GM23248 (cell line): Measurements from ENCODE around the gene PPHLN1.

Experiments used
- EZH2 ChIP-seq: fragments of 200-600 bp; sonication (generic); IDR thresholded peaks from 2 replicates; pipeline ENCODE4 v1.6.1; 2018; ENCODE audit warnings: antibody characterized with exemption, mild to moderate bottlenecking; ENCODE audit not compliant: insufficient read depth, poor library complexity, severe bottlenecking
- EZH2phosphoT487 ChIP-seq: fragments of 200-600 bp; sonication (generic); IDR thresholded peaks from 2 replicates; pipeline ENCODE4 v1.6.1; 2018; ENCODE audit warnings: antibody characterized with exemption, moderate library complexity, mild to moderate bottlenecking, low read depth; ENCODE audit not compliant: insufficient read depth

GRCh38 chr12:42284876-42285275 lies 41.1 kb upstream of the PPHLN1 start:
- TF ChIP-seq EZH2 (no peak), EZH2phosphoT487 (no peak)
